SK-N-MC (cell line): ENCODE data around the gene USP17L18.
"Not testable (repeated sequence)": the region's sequence is repeated elsewhere in the genome, so short reads cannot be mapped to it uniquely, and the experiment has no call there.

Experiments
- DNase-seq: peaks from one replicate; pipeline ENCODE4 v3.0.0-alpha.2; 2011; ENCODE audit warnings: low read depth, low spot score
- H3K27ac ChIP-seq: fragments of 200-600 bp; sonication (generic); 2 replicates; pipeline ENCODE4 v1.5.1; 2016; ENCODE audit warnings: mixed run types
- H3K36me3 ChIP-seq: fragments of 200-600 bp; sonication (generic); 2 replicates; pipeline ENCODE4 v1.6.1; 2017; ENCODE audit warnings: antibody characterized with exemption, low read length, mixed read lengths; ENCODE audit not compliant: insufficient read depth
- H3K4me3 ChIP-seq: fragments of 200-600 bp; sonication (generic); 2 replicates; pipeline ENCODE4 v1.5.1; 2016
- H3K9ac ChIP-seq: fragments of 200-600 bp; sonication (generic); 2 replicates; pipeline ENCODE4 v1.8.0; 2017; ENCODE audit warnings: mixed run types, mixed read lengths; ENCODE audit not compliant: insufficient read length
- H3K9me3 ChIP-seq: fragments of 200-600 bp; sonication (generic); 2 replicates; pipeline ENCODE4 v1.6.1; 2017; ENCODE audit warnings: low read depth, mild to moderate bottlenecking, antibody characterized with exemption, low read length, moderate library complexity, mixed read lengths

Gene USP17L18, protein sequence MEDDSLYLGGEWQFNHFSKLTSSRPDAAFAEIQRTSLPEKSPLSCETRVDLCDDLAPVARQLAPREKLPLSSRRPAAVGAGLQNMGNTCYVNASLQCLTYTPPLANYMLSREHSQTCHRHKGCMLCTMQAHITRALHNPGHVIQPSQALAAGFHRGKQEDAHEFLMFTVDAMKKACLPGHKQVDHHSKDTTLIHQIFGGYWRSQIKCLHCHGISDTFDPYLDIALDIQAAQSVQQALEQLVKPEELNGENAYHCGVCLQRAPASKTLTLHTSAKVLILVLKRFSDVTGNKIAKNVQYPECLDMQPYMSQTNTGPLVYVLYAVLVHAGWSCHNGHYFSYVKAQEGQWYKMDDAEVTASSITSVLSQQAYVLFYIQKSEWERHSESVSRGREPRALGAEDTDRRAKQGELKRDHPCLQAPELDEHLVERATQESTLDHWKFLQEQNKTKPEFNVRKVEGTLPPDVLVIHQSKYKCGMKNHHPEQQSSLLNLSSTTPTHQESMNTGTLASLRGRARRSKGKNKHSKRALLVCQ

DNA sequence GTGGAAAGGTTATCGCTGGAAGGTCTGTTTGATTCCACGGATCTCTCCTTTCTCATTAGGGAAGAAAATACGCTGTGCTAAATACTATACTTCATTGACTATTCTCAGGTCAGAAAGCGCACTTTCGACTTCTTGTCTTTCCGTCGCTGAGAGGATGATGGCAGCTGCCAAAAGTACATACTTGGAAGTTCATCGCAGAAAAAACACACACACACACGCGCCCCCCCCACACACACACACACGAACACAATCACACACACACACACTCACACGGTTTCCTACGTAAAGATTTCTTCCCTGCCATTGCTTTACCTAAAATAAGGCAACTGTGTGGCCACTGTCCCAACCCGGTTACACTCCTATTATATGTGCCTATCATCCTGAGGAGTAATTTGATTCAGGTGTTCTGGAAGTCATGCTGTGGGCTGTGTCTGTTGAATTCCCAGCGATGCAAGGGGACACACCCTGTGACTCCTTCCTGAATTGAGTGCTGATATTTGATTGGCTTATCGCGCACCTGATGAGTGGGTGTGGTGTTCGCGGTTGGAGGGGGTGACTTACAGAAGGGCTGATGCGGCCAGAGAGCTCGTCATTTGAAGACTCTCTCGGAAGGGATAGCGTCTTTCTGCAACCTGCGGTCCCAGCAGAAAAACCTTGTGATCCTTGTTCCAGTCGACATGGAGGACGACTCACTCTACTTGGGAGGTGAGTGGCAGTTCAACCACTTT lies at the start of gene USP17L18:
Gene USP17L18, plus strand, starts transcription at position 678 of the 728 bp plus-strand sequence. Its CDS starts 0 bp downstream, at position 678.
- H3K36me3 ChIP-seq, H3K9me3 ChIP-seq, DNase-seq, H3K9ac ChIP-seq, H3K27ac ChIP-seq, H3K4me3 ChIP-seq: not testable (repeated sequence)

DNA sequence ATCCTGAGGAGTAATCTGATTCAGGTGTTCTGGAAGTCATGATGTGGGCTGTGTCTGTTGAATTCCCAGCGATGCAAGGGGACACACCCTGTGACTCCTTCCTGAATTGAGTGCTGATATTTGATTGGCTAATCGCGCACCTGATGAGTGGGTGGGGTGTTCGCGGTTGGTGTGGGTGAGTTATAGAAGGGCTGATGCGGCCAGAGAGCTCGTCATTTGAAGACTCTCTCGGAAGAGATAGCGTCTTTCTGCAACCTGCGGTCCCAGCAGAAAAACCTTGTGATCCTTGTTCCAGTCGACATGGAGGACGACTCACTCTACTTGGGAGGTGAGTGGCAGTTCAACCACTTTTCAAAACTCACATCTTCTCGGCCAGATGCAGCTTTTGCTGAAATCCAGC lies 38.1 kb upstream of the USP17L18 start, which contains the start of gene USP17L10:
Gene USP17L10, plus strand, starts transcription at position 301 of the 400 bp plus-strand sequence. Its CDS starts 0 bp downstream, at position 301.
- not testable (repeated sequence) for DNase-seq, H3K4me3 ChIP-seq, H3K9ac ChIP-seq, H3K9me3 ChIP-seq, H3K27ac ChIP-seq, H3K36me3 ChIP-seq

DNA sequence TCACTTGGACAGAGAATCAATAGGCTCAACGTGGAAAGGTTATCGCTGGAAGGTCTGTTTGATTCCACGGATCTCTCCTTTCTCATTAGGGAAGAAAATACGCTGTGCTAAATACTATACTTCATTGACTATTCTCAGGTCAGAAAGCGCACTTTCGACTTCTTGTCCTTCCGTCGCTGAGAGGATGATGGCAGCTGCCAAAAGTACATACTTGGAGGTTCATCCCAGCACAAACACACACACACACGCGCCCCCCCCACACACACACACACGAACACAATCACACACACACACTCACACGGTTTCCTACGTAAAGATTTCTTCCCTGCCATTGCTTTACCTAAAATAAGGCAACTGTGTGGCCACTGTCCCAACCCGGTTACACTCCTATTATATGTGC lies 33.7 kb upstream of the USP17L18 start:
- not testable (repeated sequence) for H3K36me3 ChIP-seq, H3K9me3 ChIP-seq, H3K4me3 ChIP-seq, H3K9ac ChIP-seq, DNase-seq, H3K27ac ChIP-seq

DNA sequence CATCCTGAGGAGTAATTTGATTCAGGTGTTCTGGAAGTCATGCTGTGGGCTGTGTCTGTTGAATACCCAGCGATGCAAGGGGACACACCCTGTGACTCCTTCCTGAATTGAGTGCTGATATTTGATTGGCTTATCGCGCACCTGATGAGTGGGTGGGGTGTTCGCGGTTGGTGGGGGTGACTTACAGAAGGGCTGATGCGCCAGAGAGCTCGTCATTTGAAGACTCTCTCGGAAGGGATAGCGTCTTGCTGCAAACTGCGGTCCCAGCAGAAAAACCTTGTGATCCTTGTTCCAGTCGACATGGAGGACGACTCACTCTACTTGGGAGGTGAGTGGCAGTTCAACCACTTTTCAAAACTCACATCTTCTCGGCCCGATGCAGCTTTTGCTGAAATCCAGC lies 33.3 kb upstream of the USP17L18 start, which contains the start of gene USP17L11:
Gene USP17L11, plus strand, starts transcription at position 301 of the 400 bp plus-strand sequence. Its CDS starts 0 bp downstream, at position 301.
- not testable (repeated sequence) for H3K36me3 ChIP-seq, DNase-seq, H3K27ac ChIP-seq, H3K9me3 ChIP-seq, H3K9ac ChIP-seq, H3K4me3 ChIP-seq

DNA sequence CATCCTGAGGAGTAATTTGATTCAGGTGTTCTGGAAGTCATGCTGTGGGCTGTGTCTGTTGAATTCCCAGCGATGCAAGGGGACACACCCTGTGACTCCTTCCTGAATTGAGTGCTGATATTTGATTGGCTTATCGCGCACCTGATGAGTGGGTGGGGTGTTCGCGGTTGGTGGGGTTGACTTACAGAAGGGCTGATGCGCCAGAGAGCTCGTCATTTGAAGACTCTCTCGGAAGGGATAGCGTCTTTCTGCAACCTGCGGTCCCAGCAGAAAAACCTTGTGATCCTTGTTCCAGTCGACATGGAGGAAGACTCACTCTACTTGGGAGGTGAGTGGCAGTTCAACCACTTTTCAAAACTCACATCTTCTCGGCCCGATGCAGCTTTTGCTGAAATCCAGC lies 28.6 kb upstream of the USP17L18 start, which contains the start of gene USP17L12:
Gene USP17L12, plus strand, starts transcription at position 301 of the 400 bp plus-strand sequence. Its CDS starts 0 bp downstream, at position 301.
- H3K9ac ChIP-seq, DNase-seq, H3K36me3 ChIP-seq, H3K9me3 ChIP-seq, H3K4me3 ChIP-seq, H3K27ac ChIP-seq: not testable (repeated sequence)

DNA sequence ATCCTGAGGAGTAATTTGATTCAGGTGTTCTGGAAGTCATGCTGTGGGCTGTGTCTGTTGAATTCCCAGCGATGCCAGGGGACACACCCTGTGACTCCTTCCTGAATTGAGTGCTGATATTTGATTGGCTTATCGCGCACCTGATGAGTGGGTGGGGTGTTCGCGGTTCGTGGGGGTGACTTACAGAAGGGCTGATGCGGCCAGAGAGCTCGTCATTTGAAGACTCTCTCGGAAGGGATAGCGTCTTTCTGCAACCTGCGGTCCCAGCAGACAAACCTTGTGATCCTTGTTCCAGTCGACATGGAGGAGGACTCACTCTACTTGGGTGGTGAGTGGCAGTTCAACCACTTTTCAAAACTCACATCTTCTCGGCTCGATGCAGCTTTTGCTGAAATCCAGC lies 23.8 kb upstream of the USP17L18 start, which contains the start of gene USP17L13:
Gene USP17L13, plus strand, starts transcription at position 301 of the 400 bp plus-strand sequence. Its CDS starts 0 bp downstream, at position 301.
- not testable (repeated sequence) for DNase-seq, H3K36me3 ChIP-seq, H3K27ac ChIP-seq, H3K9ac ChIP-seq, H3K9me3 ChIP-seq, H3K4me3 ChIP-seq

DNA sequence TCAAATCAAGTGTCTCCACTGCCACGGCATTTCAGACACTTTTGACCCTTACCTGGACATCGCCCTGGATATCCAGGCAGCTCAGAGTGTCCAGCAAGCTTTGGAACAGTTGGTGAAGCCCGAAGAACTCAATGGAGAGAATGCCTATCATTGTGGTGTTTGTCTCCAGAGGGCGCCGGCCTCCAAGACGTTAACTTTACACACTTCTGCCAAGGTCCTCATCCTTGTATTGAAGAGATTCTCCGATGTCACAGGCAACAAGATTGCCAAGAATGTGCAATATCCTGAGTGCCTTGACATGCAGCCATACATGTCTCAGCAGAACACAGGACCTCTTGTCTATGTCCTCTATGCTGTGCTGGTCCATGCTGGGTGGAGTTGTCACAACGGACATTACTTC lies 18.2 kb upstream of the USP17L18 start:
- not testable (repeated sequence) for H3K27ac ChIP-seq, H3K9me3 ChIP-seq, H3K36me3 ChIP-seq, DNase-seq, H3K9ac ChIP-seq, H3K4me3 ChIP-seq

DNA sequence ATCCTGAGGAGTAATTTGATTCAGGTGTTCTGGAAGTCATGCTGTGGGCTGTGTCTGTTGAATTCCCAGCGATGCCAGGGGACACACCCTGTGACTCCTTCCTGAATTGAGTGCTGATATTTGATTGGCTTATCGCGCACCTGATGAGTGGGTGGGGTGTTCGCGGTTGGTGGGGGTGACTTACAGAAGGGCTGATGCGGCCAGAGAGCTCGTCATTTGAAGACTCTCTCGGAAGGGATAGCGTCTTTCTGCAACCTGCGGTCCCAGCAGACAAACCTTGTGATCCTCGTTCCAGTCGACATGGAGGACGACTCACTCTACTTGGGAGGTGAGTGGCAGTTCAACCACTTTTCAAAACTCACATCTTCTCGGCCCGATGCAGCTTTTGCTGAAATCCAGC lies 14.3 kb upstream of the USP17L18 start, which contains the start of gene USP17L15:
Gene USP17L15, plus strand, starts transcription at position 301 of the 400 bp plus-strand sequence. Its CDS starts 0 bp downstream, at position 301.
- DNase-seq, H3K9me3 ChIP-seq, H3K36me3 ChIP-seq, H3K9ac ChIP-seq, H3K27ac ChIP-seq, H3K4me3 ChIP-seq: not testable (repeated sequence)

DNA sequence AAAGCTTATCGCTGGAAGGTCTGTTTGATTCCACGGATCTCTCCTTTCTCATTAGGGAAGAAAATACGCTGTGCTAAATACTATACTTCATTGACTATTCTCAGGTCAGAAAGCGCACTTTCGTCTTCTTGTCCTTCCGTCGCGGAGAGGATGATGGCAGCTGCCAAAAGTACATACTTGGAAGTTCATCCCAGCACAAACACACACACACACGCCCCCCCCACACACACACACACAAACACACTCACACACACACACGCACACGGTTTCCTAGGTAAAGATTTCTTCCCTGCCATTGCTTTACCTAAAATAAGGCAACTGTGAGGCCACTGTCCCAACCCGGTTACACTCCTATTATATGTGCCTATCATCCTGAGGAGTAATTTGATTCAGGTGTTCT lies 10.0 kb upstream of the USP17L18 start:
- H3K9me3 ChIP-seq, DNase-seq, H3K9ac ChIP-seq, H3K36me3 ChIP-seq, H3K27ac ChIP-seq, H3K4me3 ChIP-seq: not testable (repeated sequence)

DNA sequence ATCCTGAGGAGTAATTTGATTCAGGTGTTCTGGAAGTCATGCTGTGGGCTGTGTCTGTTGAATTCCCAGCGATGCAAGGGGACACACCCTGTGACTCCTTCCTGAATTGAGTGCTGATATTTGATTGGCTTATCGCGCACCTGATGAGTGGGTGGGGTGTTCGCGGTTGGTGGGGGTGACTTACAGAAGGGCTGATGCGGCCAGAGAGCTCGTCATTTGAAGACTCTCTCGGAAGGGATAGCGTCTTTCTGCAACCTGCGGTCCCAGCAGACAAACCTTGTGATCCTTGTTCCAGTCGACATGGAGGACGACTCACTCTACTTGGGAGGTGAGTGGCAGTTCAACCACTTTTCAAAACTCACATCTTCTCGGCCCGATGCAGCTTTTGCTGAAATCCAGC lies 4.9 kb upstream of the USP17L18 start, which contains the start of gene USP17L17:
Gene USP17L17, plus strand, starts transcription at position 301 of the 400 bp plus-strand sequence. Its CDS starts 0 bp downstream, at position 301.
- H3K27ac ChIP-seq, H3K36me3 ChIP-seq, H3K4me3 ChIP-seq: not testable (repeated sequence)

DNA sequence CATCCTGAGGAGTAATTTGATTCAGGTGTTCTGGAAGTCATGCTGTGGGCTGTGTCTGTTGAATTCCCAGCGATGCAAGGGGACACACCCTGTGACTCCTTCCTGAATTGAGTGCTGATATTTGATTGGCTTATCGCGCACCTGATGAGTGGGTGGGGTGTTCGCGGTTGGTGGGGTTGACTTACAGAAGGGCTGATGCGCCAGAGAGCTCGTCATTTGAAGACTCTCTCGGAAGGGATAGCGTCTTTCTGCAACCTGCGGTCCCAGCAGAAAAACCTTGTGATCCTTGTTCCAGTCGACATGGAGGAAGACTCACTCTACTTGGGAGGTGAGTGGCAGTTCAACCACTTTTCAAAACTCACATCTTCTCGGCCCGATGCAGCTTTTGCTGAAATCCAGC lies 4.6 kb downstream of the USP17L18 start, which contains the start of gene USP17L19:
Gene USP17L19, plus strand, starts transcription at position 301 of the 400 bp plus-strand sequence. Its CDS starts 0 bp downstream, at position 301.
- not testable (repeated sequence) for DNase-seq, H3K27ac ChIP-seq, H3K9me3 ChIP-seq, H3K9ac ChIP-seq, H3K4me3 ChIP-seq, H3K36me3 ChIP-seq

More for the DNA sequence above, 4.9 kb upstream of the USP17L18 start, which contains the start of gene USP17L17:
- not testable (repeated sequence) for H3K9ac ChIP-seq, DNase-seq, H3K9me3 ChIP-seq

DNA sequence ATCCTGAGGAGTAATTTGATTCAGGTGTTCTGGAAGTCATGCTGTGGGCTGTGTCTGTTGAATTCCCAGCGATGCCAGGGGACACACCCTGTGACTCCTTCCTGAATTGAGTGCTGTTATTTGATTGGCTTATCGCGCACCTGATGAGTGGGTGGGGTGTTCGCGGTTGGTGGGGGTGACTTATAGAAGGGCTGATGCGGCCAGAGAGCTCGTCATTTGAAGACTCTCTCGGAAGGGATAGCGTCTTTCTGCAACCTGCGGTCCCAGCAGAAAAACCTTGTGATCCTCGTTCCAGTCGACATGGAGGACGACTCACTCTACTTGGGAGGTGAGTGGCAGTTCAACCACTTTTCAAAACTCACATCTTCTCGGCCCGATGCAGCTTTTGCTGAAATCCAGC lies 9.4 kb downstream of the USP17L18 start, which contains the start of gene USP17L20:
Gene USP17L20, plus strand, starts transcription at position 301 of the 400 bp plus-strand sequence. Its CDS starts 0 bp downstream, at position 301.
- H3K9ac ChIP-seq, H3K4me3 ChIP-seq, H3K27ac ChIP-seq, H3K36me3 ChIP-seq, DNase-seq, H3K9me3 ChIP-seq: not testable (repeated sequence)

DNA sequence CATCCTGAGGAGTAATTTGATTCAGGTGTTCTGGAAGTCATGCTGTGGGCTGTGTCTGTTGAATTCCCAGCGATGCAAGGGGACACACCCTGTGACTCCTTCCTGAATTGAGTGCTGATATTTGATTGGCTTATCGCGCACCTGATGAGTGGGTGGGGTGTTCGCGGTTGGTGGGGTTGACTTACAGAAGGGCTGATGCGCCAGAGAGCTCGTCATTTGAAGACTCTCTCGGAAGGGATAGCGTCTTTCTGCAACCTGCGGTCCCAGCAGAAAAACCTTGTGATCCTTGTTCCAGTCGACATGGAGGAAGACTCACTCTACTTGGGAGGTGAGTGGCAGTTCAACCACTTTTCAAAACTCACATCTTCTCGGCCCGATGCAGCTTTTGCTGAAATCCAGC lies 14.1 kb downstream of the USP17L18 start, which contains the start of gene USP17L21:
Gene USP17L21, plus strand, starts transcription at position 301 of the 400 bp plus-strand sequence. Its CDS starts 0 bp downstream, at position 301.
- not testable (repeated sequence) for H3K36me3 ChIP-seq, H3K27ac ChIP-seq, H3K4me3 ChIP-seq, H3K9me3 ChIP-seq, DNase-seq, H3K9ac ChIP-seq
